AG04450 (cell line): Measurements from ENCODE around the gene CIB4. TPM values are rescaled to one million over a fixed set of nuclear protein-coding genes. Genes with fewer than 3 reads are reported as not detected.

Experiments used
- CTCF ChIA-PET: fragments of 300-600, 350-600 bp; formaldehyde crosslinking; extraction: SDS; loops from one replicate; lab custom pipeline; 2022; ENCODE audit warnings: antibody characterized with exemption, inconsistent platforms; lab: Charles Lee
- POLR2A ChIA-PET: fragments of 350-600 bp; formaldehyde crosslinking; extraction: SDS; loops from one replicate; lab custom pipeline; 2021; ENCODE audit warnings: antibody characterized with exemption, inconsistent platforms; lab: Yijun Ruan, JAX
- DNase-seq: peaks from one replicate; pipeline ENCODE4 v3.0.0-alpha.2; 2011; ENCODE audit warnings: low read depth, low spot score
- H3K27ac ChIP-seq: one replicate; pipeline ENCODE4 v1.5.1; 2012; ENCODE audit warnings: low read depth, low read length, control low read depth
- H3K27me3 ChIP-seq: one replicate; pipeline ENCODE4 v1.6.0; 2012; ENCODE audit warnings: low read length; ENCODE audit not compliant: control insufficient read depth, insufficient read depth
- H3K4me3 ChIP-seq: 2 replicates; pipeline ENCODE4 v1.5.1; 2011; ENCODE audit warnings: mild to moderate bottlenecking, low read depth, low read length, control low read depth
- H3K9me3 ChIP-seq: 2 replicates; pipeline ENCODE4 v1.5.1; 2012; ENCODE audit warnings: low read length; ENCODE audit not compliant: control insufficient read depth, insufficient read depth
- polyA plus RNA-seq: library from polyadenylated mRNA; depleted of rRNA; stranded (reverse); fragments of >200 nt; gene quantifications from 2 replicates; pipeline ENCODE4 v1.2.3, GENCODE V29; 2011
- TF ChIP-seq, protein P1 (sequence below): IDR thresholded peaks from 2 replicates; pipeline ENCODE4 v1.5.1; 2011; ENCODE audit warnings: low read depth, low read length, control low read depth, inconsistent platforms

The CIB4 gene
- polyA plus RNA-seq, 1 experiment = not detected

DNA sequence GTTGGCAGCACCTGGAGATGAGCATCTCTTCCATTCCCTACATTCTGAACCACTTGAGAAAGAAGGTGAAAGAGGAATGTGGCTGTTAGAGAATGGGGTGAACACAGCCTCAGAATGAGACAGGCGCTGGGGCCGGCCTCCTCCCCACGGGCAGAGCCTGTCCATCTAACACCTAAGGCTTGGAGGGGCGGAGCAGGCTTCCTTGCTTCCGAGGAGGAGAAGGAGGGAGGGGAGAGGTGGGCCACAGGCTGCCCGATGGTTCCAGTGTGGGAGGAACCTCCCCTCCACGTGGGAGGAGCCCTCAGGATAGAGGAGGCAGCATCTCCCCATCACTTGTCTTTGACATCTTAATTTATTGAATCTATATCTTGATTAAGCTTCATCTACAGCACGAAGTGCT, 68.6 kb downstream of the CIB4 start:
- H3K4me3 ChIP-seq = no peak overlapping the region
- no peaks in the 10 kb centered on the region for H3K9me3 ChIP-seq
- TF ChIP-seq, protein P1, sequence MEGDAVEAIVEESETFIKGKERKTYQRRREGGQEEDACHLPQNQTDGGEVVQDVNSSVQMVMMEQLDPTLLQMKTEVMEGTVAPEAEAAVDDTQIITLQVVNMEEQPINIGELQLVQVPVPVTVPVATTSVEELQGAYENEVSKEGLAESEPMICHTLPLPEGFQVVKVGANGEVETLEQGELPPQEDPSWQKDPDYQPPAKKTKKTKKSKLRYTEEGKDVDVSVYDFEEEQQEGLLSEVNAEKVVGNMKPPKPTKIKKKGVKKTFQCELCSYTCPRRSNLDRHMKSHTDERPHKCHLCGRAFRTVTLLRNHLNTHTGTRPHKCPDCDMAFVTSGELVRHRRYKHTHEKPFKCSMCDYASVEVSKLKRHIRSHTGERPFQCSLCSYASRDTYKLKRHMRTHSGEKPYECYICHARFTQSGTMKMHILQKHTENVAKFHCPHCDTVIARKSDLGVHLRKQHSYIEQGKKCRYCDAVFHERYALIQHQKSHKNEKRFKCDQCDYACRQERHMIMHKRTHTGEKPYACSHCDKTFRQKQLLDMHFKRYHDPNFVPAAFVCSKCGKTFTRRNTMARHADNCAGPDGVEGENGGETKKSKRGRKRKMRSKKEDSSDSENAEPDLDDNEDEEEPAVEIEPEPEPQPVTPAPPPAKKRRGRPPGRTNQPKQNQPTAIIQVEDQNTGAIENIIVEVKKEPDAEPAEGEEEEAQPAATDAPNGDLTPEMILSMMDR = no peak
- POLR2A ChIA-PET = no interaction called here
- CTCF ChIA-PET = interaction anchor here (0.6 to 0.7 kb wide), 2 partner anchors 24 to 187 kb away, joined by 4 read pairs; no protein-coding TSS in a partner anchor
- H3K27ac ChIP-seq = no peak overlapping the region
- H3K27me3 ChIP-seq = peaks cover 34% of the 10 kb centered on the region
- DNase-seq = no peak

DNA sequence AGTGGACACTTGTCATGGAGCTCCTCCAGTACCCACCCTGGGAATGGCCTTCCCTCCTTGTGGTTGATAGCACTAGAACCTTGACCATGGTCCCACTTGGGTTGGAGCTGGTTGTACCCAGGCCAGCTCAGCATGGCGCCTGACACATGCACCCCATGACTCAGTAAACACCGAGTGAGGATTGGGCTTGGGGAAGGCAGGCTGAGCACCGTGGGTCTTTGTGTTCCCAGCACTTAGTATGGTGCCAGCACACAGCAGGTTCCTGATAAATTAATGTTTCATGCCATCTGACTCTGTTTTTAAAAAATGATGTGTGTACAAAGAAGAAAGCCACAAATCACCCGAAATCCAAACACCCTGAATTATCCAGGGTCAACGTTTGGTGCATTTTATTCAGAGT, 69.8 kb downstream of the CIB4 start:
- DNase-seq = no peak
- CTCF ChIA-PET = no interaction called here
- Histone ChIP-seq H3K27me3 (peaks cover 37% of the 10 kb centered on the region), H3K4me3 (no peak overlapping the region), H3K27ac (no peak overlapping the region), H3K9me3 (no peaks in the 10 kb centered on the region)
- TF ChIP-seq, protein P1 = no peak
- POLR2A ChIA-PET = no interaction called here

DNA sequence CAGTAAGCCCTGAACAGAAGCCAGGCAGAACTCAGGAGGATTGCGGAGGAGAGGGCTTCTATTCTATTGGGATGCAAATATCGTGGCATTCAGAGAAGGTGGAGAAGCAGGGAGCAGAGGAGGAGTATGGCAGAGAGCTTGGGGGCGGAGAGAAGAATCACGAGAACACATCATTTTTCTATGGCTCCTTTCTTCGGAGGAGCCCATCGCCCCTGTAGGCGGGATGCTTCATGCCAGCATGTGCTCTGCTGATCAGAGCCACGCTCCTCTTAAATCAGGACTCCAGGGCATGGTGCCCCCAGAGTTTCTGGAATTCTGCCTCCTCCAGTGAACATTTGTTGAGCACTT, 71.1 kb downstream of the CIB4 start:
- TF ChIP-seq, protein P1 = no peak
- Histone ChIP-seq H3K27ac (no peak overlapping the region), H3K27me3 (peaks cover 41% of the 10 kb centered on the region), H3K4me3 (no peak overlapping the region), H3K9me3 (no peaks in the 10 kb centered on the region)
- CTCF ChIA-PET = no interaction called here
- POLR2A ChIA-PET = no interaction called here
- DNase-seq = no peak

DNA sequence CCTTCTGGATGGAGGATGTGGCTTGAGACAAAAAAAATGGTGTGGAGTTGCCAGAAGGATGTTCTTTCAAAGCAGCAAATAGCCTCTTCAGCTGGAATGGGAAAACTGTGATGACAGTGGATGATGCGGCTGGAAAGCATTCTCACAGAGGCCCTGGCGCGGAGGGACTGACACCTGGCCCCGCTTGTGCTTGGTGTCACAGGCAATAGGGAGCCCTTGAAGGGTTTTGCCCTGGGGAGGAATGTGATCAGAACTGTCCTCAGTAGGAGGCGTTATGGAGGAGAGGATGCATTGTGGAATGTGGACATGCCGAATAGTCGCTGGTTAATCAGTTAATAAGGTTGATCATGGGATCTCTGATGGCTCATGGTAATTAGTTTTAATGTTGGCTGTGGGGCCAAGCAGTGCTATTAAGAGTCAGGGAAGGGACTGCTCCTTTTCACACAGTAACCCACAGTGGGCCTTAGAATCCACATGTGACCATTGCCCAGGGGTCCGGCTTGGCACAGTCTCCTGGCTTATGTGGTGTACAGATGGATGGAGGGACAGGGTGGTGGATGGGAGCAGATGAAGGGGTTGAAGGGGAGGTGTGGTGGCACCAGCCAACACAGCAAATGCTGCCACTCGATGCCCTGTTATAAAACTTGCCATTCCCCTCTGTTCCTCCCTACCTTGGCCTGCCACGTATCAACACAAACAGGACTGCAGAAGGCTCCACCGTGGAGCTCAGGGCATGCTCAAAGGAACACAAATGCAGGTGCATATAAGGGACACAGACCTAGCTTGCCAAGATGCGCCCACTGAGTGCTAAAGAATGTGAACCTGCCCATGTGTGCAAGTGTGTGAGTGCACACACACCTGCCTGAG, 71.7 kb downstream of the CIB4 start:
- peaks cover 47% of the 10 kb centered on the region for H3K27me3 ChIP-seq
- ChIA-PET CTCF (no interaction called here), POLR2A (no interaction called here)
- DNase-seq = no peak
- TF ChIP-seq, protein P1 = no peak
- H3K27ac ChIP-seq = no peak overlapping the region
- H3K4me3 ChIP-seq = no peak overlapping the region
- H3K9me3 ChIP-seq = no peaks in the 10 kb centered on the region
